SKM-1 (cell line): ENCODE results near the gene ZNF236.

Source experiments
- DNase-seq: peaks from one replicate; lab custom pipeline; 2025; ENCODE audit not compliant: unreplicated experiment; lab: John Stamatoyannopoulos, UW

Gene ZNF236

GRCh38 chr18:76859474-76860339, 37.4 kb downstream of the ZNF236 start:
- DNase-seq: no peak

GRCh38 chr18:76860411-76860810, 38.1 kb downstream of the ZNF236 start:
- no peak for DNase-seq

GRCh38 chr18:76866666-76867065, 44.3 kb downstream of the ZNF236 start:
- DNase-seq: no peak

- DNase-seq: no peak
Measured at GRCh38 chr18:76873311-76873710, 51.0 kb downstream of the ZNF236 start.

- no peak for DNase-seq
Measured at GRCh38 chr18:76873713-76874112, 51.4 kb downstream of the ZNF236 start.

- no peak for DNase-seq
Measured at GRCh38 chr18:76874642-76875389, 52.5 kb downstream of the ZNF236 start.

- peak; percentile 9 for DNase-seq
Measured at GRCh38 chr18:76875390-76876325, 53.3 kb downstream of the ZNF236 start.

GRCh38 chr18:76878426-76878825, 56.1 kb downstream of the ZNF236 start:
- DNase-seq: no peak

GRCh38 chr18:76880026-76880425, 57.7 kb downstream of the ZNF236 start:
- DNase-seq: no peak

- DNase-seq: no peak
Measured at GRCh38 chr18:76881744-76882143, 59.4 kb downstream of the ZNF236 start.

GRCh38 chr18:76882146-76882545, 59.8 kb downstream of the ZNF236 start:
- no peak for DNase-seq

GRCh38 chr18:76885001-76885400, 62.6 kb downstream of the ZNF236 start:
- no peak for DNase-seq

GRCh38 chr18:76886112-76886511, 63.8 kb downstream of the ZNF236 start:
- no peak for DNase-seq

GRCh38 chr18:76889091-76889699, 66.8 kb downstream of the ZNF236 start:
- DNase-seq: no peak

- DNase-seq: no peak
Measured at GRCh38 chr18:76892832-76893231, 70.5 kb downstream of the ZNF236 start.

- no peak for DNase-seq
Measured at GRCh38 chr18:76894566-76895346, 72.4 kb downstream of the ZNF236 start.

- no peak for DNase-seq
Measured at GRCh38 chr18:76895498-76895897, 73.1 kb downstream of the ZNF236 start.

GRCh38 chr18:76896677-76897076, 74.3 kb downstream of the ZNF236 start:
- no peak for DNase-seq

- no peak for DNase-seq
Measured at GRCh38 chr18:76897257-76897656, 74.9 kb downstream of the ZNF236 start.

- no peak for DNase-seq
Measured at GRCh38 chr18:76903386-76903785, 81.0 kb downstream of the ZNF236 start.
